OCI-LY1 (cell line): ENCODE data around the gene ARMC9.

Experiments
- CTCF ChIP-seq: fragments of 200-600 bp; sonication (generic), shearing (Covaris generic); IDR thresholded peaks from 2 replicates; pipeline ENCODE4 v1.5.1; 2017; ENCODE audit warnings: mild to moderate bottlenecking, antibody characterized with exemption, low read length, moderate library complexity, mixed read lengths
- EZH2 ChIP-seq: fragments of 200-600 bp; sonication (generic), shearing (Covaris generic); IDR thresholded peaks from 2 replicates; pipeline ENCODE4 v1.8.0; 2017; ENCODE audit warnings: borderline replicate concordance, mixed run types, mild to moderate bottlenecking, antibody characterized with exemption, low read length, moderate library complexity, mixed read lengths

- no peak for TF ChIP-seq CTCF
- TF ChIP-seq EZH2: no peak
Observed at GRCh38 chr2:231332388-231332787, 134.0 kb downstream of the ARMC9 start.
